Measurements from ENCODE around the gene GABRA4. TPM values are rescaled to one million over a fixed set of nuclear protein-coding genes. Genes with fewer than 3 reads are reported as not detected.

The GABRA4 gene
- total RNA-seq, 1 donor from 2014 or later, result not detected

- H3K9me3 Mint-ChIP-seq, result no peaks in the 10 kb centered on the region
- no peak overlapping the region for H3K4me3 Mint-ChIP-seq
- DNase-seq (ENCODE audit: low read depth, low spot score), result no peak
- no peaks in the 10 kb centered on the region for H3K4me1 Mint-ChIP-seq
- no peaks in the 10 kb centered on the region for H3K36me3 Mint-ChIP-seq (ENCODE audit: low read depth)
- H3K27me3 Mint-ChIP-seq (ENCODE audit: low read depth), result peaks cover 59% of the 10 kb centered on the region
- no peak for TF ChIP-seq CTCF (conservative IDR thresholded peaks at IDR 0.05)
- H3K27ac Mint-ChIP-seq (ENCODE audit: unreplicated experiment), result no peak overlapping the region
These were observed 13.7 kb downstream of the GABRA4 start for GRCh38 chr4:46979726-46980125.

- no peak for TF ChIP-seq CTCF (conservative IDR thresholded peaks at IDR 0.05)
- H3K36me3 Mint-ChIP-seq (ENCODE audit: low read depth), result no peaks in the 10 kb centered on the region
- no peak overlapping the region for H3K4me3 Mint-ChIP-seq
- H3K9me3 Mint-ChIP-seq, result no peaks in the 10 kb centered on the region
- H3K27ac Mint-ChIP-seq (ENCODE audit: unreplicated experiment), result no peak overlapping the region
- peaks cover 61% of the 10 kb centered on the region for H3K27me3 Mint-ChIP-seq (ENCODE audit: low read depth)
- DNase-seq (ENCODE audit: low read depth, low spot score), result no peak
- no peaks in the 10 kb centered on the region for H3K4me1 Mint-ChIP-seq
These were observed 14.1 kb downstream of the GABRA4 start for GRCh38 chr4:46979283-46979682.

- Mint-ChIP-seq H3K4me3 (no peak overlapping the region), H3K9me3 (no peaks in the 10 kb centered on the region), H3K4me1 (no peaks in the 10 kb centered on the region), H3K36me3 (ENCODE audit: low read depth) (no peaks in the 10 kb centered on the region), H3K27me3 (ENCODE audit: low read depth) (peaks cover 64% of the 10 kb centered on the region), H3K27ac (ENCODE audit: unreplicated experiment) (no peak overlapping the region)
- no peak for DNase-seq (ENCODE audit: low read depth, low spot score)
- TF ChIP-seq CTCF (conservative IDR thresholded peaks at IDR 0.05), result no peak
These were observed 16.1 kb downstream of the GABRA4 start for GRCh38 chr4:46977245-46977644.

GRCh38 chr4:46975812-46976553, 17.4 kb downstream of the GABRA4 start:
- peaks cover 63% of the 10 kb centered on the region for H3K27me3 Mint-ChIP-seq (ENCODE audit: low read depth)
- no peak for TF ChIP-seq CTCF (conservative IDR thresholded peaks at IDR 0.05)
- H3K9me3 Mint-ChIP-seq, result no peaks in the 10 kb centered on the region
- no peak overlapping the region for H3K27ac Mint-ChIP-seq (ENCODE audit: unreplicated experiment)
- no peaks in the 10 kb centered on the region for H3K4me1 Mint-ChIP-seq
- no peak overlapping the region for H3K4me3 Mint-ChIP-seq
- no peak for DNase-seq (ENCODE audit: low read depth, low spot score)
- H3K36me3 Mint-ChIP-seq (ENCODE audit: low read depth), result no peaks in the 10 kb centered on the region

- no peak for TF ChIP-seq CTCF (conservative IDR thresholded peaks at IDR 0.05)
- Mint-ChIP-seq H3K4me1 (no peaks in the 10 kb centered on the region), H3K27ac (ENCODE audit: unreplicated experiment) (no peak overlapping the region), H3K36me3 (ENCODE audit: low read depth) (no peaks in the 10 kb centered on the region), H3K4me3 (no peak overlapping the region), H3K27me3 (ENCODE audit: low read depth) (peaks cover 67% of the 10 kb centered on the region), H3K9me3 (no peaks in the 10 kb centered on the region)
- no peak for DNase-seq (ENCODE audit: low read depth, low spot score)
These were observed 18.4 kb downstream of the GABRA4 start for GRCh38 chr4:46974891-46975543.

Data from neural crest cell (in vitro differentiated cells).